ENCODE results near the gene CIDEA.

GRCh38 chr18:12253663-12254135 lies 462 bp upstream of the CIDEA start:
- TF ChIP-seq, protein P1, sequence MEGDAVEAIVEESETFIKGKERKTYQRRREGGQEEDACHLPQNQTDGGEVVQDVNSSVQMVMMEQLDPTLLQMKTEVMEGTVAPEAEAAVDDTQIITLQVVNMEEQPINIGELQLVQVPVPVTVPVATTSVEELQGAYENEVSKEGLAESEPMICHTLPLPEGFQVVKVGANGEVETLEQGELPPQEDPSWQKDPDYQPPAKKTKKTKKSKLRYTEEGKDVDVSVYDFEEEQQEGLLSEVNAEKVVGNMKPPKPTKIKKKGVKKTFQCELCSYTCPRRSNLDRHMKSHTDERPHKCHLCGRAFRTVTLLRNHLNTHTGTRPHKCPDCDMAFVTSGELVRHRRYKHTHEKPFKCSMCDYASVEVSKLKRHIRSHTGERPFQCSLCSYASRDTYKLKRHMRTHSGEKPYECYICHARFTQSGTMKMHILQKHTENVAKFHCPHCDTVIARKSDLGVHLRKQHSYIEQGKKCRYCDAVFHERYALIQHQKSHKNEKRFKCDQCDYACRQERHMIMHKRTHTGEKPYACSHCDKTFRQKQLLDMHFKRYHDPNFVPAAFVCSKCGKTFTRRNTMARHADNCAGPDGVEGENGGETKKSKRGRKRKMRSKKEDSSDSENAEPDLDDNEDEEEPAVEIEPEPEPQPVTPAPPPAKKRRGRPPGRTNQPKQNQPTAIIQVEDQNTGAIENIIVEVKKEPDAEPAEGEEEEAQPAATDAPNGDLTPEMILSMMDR (IDR thresholded peaks at IDR 0.05) = no peak
- TF ChIP-seq EZH2 (IDR thresholded peaks at IDR 0.05; ENCODE audit: borderline replicate concordance, insufficient read depth, low read depth, low read length, poor library complexity, severe bottlenecking) = no peak

Data from B cell (primary cell).